ENCODE measurements around the gene ANKRD44. TPM values are rescaled to one million over a fixed set of nuclear protein-coding genes. Genes with fewer than 3 reads are reported as not detected.

Gene ANKRD44
- total RNA-seq, 6 experiments from 2014 or later: 3.8 to 5.7 (median 4.7) TPM

DNA sequence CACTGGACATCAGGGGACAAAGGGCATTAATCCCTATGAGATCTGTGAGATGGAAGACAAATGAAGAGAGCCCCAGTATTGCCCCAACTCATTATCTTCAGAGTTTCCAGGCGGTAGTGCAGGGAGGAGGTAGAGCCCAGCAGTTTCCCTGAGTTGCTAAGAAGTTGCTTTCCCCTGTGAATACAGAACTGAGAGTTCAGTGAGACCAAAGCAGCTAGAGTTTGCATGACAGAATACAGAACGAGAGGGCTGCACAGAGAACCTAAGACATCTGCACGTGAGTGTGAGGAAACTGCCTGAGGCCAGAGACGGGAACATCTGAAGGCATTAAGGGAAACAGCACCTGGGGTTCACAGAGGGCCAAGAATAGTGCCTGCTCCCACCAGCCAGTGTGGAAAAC is 366.0 kb downstream of the ANKRD44 start:
- TF ChIP-seq, protein P1, sequence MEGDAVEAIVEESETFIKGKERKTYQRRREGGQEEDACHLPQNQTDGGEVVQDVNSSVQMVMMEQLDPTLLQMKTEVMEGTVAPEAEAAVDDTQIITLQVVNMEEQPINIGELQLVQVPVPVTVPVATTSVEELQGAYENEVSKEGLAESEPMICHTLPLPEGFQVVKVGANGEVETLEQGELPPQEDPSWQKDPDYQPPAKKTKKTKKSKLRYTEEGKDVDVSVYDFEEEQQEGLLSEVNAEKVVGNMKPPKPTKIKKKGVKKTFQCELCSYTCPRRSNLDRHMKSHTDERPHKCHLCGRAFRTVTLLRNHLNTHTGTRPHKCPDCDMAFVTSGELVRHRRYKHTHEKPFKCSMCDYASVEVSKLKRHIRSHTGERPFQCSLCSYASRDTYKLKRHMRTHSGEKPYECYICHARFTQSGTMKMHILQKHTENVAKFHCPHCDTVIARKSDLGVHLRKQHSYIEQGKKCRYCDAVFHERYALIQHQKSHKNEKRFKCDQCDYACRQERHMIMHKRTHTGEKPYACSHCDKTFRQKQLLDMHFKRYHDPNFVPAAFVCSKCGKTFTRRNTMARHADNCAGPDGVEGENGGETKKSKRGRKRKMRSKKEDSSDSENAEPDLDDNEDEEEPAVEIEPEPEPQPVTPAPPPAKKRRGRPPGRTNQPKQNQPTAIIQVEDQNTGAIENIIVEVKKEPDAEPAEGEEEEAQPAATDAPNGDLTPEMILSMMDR (IDR thresholded peaks at IDR 0.05): no peak
- Mint-ChIP-seq H3K4me1 (ENCODE audit: low read depth) (peaks cover 13% of the 10 kb centered on the region), H3K36me3 (ENCODE audit: low read depth) (no peaks in the 10 kb centered on the region), H3K27ac (no peak overlapping the region), H3K27me3 (ENCODE audit: insufficient read depth) (no peaks in the 10 kb centered on the region; the same call in 1 of the 2 replicates), H3K9me3 (no peaks in the 10 kb centered on the region), H3K4me3 (no peak overlapping the region)
- DNase-seq: no peak

DNA sequence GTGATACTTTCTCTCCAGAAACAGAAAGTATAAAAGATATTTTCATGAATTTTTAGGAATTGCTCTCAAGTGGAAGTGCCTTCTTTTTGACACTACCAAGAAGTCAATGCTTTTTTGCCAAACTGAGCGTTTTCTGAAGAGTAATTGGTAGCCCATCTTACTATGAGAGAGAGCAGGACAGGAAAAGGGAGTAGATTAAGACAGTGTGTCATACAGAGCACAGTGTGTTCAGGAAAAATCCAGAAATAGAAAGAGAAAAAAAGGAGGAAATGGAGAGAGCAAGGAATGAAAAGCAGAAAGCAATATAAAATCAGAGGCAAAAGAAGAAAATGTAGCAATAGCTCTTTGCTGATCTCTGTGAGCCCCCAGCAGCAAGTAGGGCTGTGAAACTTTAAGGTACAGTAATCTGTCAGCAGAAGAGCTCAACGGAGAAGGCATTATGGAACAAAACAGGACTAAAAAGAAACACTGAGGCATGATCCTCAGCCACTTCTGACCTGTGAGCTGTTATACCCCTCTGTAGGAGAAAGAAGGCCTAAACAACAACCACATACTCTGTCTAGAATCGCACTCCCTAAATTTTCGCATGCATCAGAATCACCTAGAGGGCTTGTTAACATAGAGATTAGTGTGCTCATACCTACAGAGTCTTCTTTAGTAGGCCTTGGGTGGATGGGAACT is 369.0 kb downstream of the ANKRD44 start:
- peak overlapping the region; percentile 9 for H3K4me3 Mint-ChIP-seq
- no peaks in the 10 kb centered on the region; the same call in 1 of the 2 replicates for H3K27me3 Mint-ChIP-seq (ENCODE audit: insufficient read depth)

DNA sequence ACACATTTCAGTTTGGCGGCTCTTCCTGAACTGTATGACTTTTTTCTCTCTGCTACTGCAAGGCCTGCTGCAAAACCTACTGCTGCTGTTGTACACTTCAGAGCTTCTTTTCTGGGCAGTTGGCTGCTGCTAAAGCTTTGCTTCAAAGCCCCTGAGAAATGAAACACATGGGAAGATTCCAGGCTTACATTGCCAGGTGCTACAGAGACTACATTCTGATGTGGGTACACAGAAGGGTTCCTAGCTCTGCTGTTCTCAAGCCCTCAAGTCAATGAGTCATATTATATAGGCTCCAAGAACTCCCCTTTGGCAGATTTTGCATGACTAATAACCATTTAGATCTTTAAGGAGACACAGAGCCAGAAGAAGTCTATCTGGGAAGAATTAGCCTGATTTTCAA is 371.2 kb downstream of the ANKRD44 start:
- peak; percentile 46 for DNase-seq
- Mint-ChIP-seq H3K4me1 (ENCODE audit: low read depth) (peaks cover 22% of the 10 kb centered on the region), H3K27me3 (ENCODE audit: insufficient read depth) (no peaks in the 10 kb centered on the region; the same call in 1 of the 2 replicates), H3K4me3 (no peak overlapping the region), H3K36me3 (ENCODE audit: low read depth) (no peaks in the 10 kb centered on the region), H3K9me3 (no peaks in the 10 kb centered on the region), H3K27ac (no peak overlapping the region)
- TF ChIP-seq, protein P1 (IDR thresholded peaks at IDR 0.05): no peak

More for the DNA sequence above, 369.0 kb downstream of the ANKRD44 start:
- Mint-ChIP-seq H3K4me1 (ENCODE audit: low read depth) (peaks cover 22% of the 10 kb centered on the region), H3K27ac (peak overlapping the region; percentile 1; the same call in 1 of the 2 replicates), H3K9me3 (no peaks in the 10 kb centered on the region), H3K36me3 (ENCODE audit: low read depth) (no peaks in the 10 kb centered on the region)
- DNase-seq: no peak
- TF ChIP-seq, protein P1 (IDR thresholded peaks at IDR 0.05): no peak

Other genes starting within 250 kb of the ANKRD44 start
- 100 to 1,000 TPM; 158 to 189 (median 175) TPM for gene SF3B1, start 124.2 kb upstream of the ANKRD44 start, total RNA-seq (2021; fragmentation: NEBNext Ultra II Directional; extraction: Animal tissue kit (Norgen Biotek cat#: 25700))
- 10 to 100 TPM; 36.0 to 42.4 (median 39.4) TPM for gene COQ10B, start 142.8 kb upstream of the ANKRD44 start, total RNA-seq (2021; fragmentation: NEBNext Ultra II Directional; extraction: Animal tissue kit (Norgen Biotek cat#: 25700))
- 100 to 1,000 TPM; 267 to 399 (median 280) TPM for gene HSPD1, start 189.1 kb upstream of the ANKRD44 start, total RNA-seq (2021; fragmentation: NEBNext Ultra II Directional; extraction: Animal tissue kit (Norgen Biotek cat#: 25700))
- 100 to 1,000 TPM in 5 of 6 experiments, 10 to 100 TPM in 1; 96.3 to 149 (median 114) TPM for gene HSPE1, start 189.6 kb upstream of the ANKRD44 start, total RNA-seq (2021; fragmentation: NEBNext Ultra II Directional; extraction: Animal tissue kit (Norgen Biotek cat#: 25700))
- gene MOB4, start 205.3 kb upstream of the ANKRD44 start, total RNA-seq (2021; fragmentation: NEBNext Ultra II Directional; extraction: Animal tissue kit (Norgen Biotek cat#: 25700)): 10 to 100 TPM; 30.1 to 38.6 (median 34.4) TPM

Measured in HFFc6 (cell line).